Measurements from ENCODE around the gene SERINC2.
"Not testable (repeated sequence)": the region's sequence is repeated elsewhere in the genome, so short reads cannot be mapped to it uniquely, and the experiment has no call there.

SERINC2 gene

GRCh38 chr1:31471452-31472313 is 58.7 kb downstream of the SERINC2 start:
- not testable (repeated sequence) for DNase-seq (ENCODE audit: low read depth)

DNA sequence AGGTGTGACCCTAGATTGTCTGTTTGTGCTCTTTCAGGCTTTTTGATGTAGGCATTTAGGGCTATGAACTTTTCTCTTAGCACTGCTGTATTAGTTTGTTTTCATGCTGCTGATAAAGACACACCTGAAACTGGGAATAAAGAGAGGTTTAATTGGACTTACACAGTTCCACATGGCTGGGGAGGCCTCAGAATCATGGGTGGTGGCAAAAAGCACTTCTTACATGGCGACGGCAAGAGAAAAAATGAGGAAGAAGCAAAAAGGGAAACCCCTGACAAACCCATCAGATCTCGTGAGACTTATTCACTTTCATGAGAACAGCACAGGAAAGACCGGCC is 59.3 kb downstream of the SERINC2 start:
- not testable (repeated sequence) for DNase-seq (ENCODE audit: low read depth)

GRCh38 chr1:31472673-31473072 is 59.7 kb downstream of the SERINC2 start:
- not testable (repeated sequence) for DNase-seq (ENCODE audit: low read depth)

- DNase-seq (ENCODE audit: low read depth), result not testable (repeated sequence)
Measured at GRCh38 chr1:31473508-31473907, 60.5 kb downstream of the SERINC2 start.

- not testable (repeated sequence) for DNase-seq (ENCODE audit: low read depth)
Measured at GRCh38 chr1:31474567-31474966, 61.6 kb downstream of the SERINC2 start.

- DNase-seq (ENCODE audit: low read depth), result no peak
Measured at GRCh38 chr1:31476891-31477846, 64.2 kb downstream of the SERINC2 start.

DNA sequence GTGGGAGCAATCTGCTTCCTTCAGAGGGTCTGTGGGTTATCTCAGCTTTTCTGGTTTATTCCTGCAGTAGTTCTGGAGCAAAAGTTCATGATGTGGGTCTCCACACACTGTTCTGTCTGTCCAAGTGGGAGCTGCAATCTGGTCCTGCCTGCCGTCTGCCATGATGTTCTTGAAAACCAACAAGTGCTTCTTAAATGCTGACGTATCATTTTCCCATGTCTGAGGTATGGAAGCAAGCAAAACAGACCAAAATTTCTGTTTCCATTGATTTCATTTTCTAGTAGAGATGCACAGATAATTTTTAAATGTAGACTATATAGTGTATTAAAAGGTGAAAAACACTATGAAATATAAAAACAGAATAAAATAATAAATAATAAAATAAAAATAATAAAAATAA is 65.2 kb downstream of the SERINC2 start:
- DNase-seq (ENCODE audit: low read depth), result no peak

GRCh38 chr1:31479811-31480210 is 66.8 kb downstream of the SERINC2 start:
- DNase-seq (ENCODE audit: low read depth), result no peak

GRCh38 chr1:31480426-31480825 is 67.4 kb downstream of the SERINC2 start:
- DNase-seq (ENCODE audit: low read depth), result not testable (repeated sequence)

DNA sequence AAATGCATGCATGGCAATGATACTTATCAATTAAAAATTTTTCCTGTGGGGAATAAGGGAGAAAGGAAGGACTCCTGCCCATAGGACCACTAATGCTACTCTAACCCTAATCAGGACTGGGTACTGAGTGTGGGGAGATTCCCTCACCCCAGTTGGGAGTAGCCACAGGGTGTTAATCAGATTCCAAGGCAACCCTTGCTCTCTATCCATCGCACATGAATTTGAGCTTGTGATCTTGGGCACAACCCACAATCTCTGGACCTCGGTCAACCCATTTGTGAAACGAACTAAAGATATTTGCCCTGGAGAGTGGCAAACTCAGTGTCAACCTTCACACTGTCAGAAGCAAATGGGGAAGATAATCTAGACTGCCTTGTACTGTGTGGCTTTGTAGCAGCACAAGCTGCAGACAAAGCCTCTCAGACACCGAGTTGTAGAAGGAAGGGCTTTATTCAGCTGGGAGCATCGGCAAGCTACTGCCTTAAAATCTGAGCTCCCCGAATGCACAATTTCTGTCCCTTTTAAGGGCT is 69.5 kb downstream of the SERINC2 start:
- DNase-seq (ENCODE audit: low read depth), result no peak

- no peak for DNase-seq (ENCODE audit: low read depth)
Measured at GRCh38 chr1:31483012-31483946, 70.3 kb downstream of the SERINC2 start.

All from CMK (cell line).